Panc1 (cell line): ENCODE data around the gene ANO2.

Experiments used
- CTCF ChIP-seq: fragments of 450-650 bp; IDR thresholded peaks from 2 replicates; pipeline ENCODE4 v1.5.1; 2017; ENCODE audit warnings: mild to moderate bottlenecking
- POLR2AphosphoS5 ChIP-seq: IDR thresholded peaks from 2 replicates; pipeline ENCODE4 v1.6.1; 2012; ENCODE audit warnings: mild to moderate bottlenecking, low read depth, low read length, moderate library complexity
- SIN3A ChIP-seq: IDR thresholded peaks from 2 replicates; pipeline ENCODE4 v1.6.1; 2012; ENCODE audit warnings: low read depth, mild to moderate bottlenecking, low read length, moderate library complexity, borderline replicate concordance; ENCODE audit not compliant: insufficient read depth

- no peak for TF ChIP-seq CTCF
- TF ChIP-seq POLR2AphosphoS5: no peak
- TF ChIP-seq SIN3A: no peak
These were observed 324.2 kb downstream of the ANO2 start for GRCh38 chr12:5620896-5621295.
